ENCODE measurements around the gene CCDC92B.
"Not testable (repeated sequence)": the region's sequence is repeated elsewhere in the genome, so short reads cannot be mapped to it uniquely, and the experiment has no call there.

Gene CCDC92B

DNA sequence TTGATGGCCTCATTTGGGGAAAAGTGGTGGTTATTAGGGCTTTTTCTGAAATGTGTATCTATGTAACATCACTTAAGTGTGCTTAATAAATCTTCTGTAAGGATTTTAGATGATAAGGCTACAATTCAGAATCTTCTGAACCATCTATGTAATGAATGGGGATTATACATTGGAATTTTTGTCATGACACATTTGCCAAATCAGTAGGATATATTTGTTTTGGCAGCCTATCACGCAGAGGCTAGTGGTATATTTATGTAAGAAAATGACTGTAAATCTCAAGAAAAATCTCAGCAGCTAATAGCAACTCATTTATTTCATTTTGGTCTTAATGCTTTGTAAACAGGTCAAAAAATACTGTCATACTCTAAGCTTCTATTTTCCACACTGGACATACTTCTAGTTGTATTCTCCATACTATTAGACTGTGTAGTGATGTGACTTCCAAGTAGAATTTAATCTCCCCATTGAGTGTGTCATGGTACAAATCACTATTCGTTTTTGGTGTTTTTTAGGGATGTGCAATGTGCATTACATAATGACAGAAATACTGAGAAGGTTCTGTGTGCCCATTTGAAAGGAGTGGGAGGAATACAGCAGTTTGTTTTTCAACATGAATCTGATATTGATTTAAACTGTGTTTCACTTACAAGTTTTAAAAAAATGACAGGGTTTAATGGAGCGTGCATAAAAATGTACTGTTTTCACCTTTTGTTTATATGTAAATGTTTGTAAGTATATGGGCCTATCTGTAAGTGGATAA lies 67.1 kb downstream of the CCDC92B start:
- Mint-ChIP-seq H3K36me3 (ENCODE audit: insufficient read depth) (peaks cover 51% of the 10 kb centered on the region), H3K27ac (ENCODE audit: low read depth) (no peak overlapping the region), H3K4me1 (peaks cover 6% of the 10 kb centered on the region), H3K4me3 (no peak overlapping the region), H3K27me3 (no peaks in the 10 kb centered on the region), H3K9me3 (no peaks in the 10 kb centered on the region)
- DNase-seq (ENCODE audit: low spot score in 2 of 2) (no peak), ATAC-seq (replicated peaks; ENCODE audit: extremely low read depth, poor library complexity, severe bottlenecking) (no peak)

DNA sequence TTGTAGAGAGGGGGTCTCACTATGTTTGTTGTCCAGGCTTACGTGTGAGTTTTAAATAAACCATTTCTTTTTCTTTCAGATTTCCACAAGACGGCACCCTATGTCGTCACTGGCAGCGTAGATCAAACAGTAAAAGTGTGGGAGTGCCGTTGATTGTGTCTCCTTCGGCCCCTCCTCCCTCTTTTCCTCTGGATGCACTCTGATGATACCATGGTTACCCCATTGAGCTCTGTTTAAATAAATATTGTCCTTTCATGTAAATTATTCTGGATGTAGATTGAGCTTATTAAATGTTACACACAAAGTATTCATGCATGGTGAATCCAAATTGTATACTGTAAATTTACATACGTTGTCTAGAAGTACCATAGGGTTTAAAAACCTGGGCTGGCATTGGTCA lies 67.8 kb downstream of the CCDC92B start:
- Mint-ChIP-seq H3K27ac (ENCODE audit: low read depth) (no peak overlapping the region), H3K27me3 (no peaks in the 10 kb centered on the region), H3K9me3 (no peaks in the 10 kb centered on the region), H3K4me3 (no peak overlapping the region), H3K36me3 (ENCODE audit: insufficient read depth) (peaks cover 55% of the 10 kb centered on the region), H3K4me1 (peaks cover 5% of the 10 kb centered on the region)
- ATAC-seq (replicated peaks; ENCODE audit: extremely low read depth, poor library complexity, severe bottlenecking) (no peak), DNase-seq (ENCODE audit: low spot score in 2 of 2) (no peak)

DNA sequence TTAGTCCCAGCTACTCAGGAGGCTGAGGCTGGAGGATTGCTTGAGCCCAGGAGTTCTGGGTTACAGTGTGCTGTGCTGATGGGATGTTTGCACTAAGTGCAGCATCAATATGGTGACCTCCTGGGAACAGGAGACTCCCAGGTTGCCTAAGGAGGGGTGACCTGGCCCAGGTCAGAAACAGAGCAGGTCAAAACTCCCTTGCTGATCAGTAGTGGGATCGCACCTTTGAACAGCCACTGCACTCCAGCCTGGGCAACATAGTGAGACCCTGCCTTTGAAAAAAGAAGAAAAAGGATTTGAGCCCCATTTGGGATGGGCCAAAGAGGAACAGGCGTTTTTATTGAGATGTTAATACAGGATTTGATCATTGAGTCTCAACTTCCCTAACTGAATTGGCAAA lies 68.5 kb downstream of the CCDC92B start:
- Mint-ChIP-seq H3K27ac (ENCODE audit: low read depth) (no peak overlapping the region), H3K9me3 (no peaks in the 10 kb centered on the region), H3K27me3 (no peaks in the 10 kb centered on the region), H3K4me3 (no peak overlapping the region), H3K4me1 (peaks cover 5% of the 10 kb centered on the region), H3K36me3 (ENCODE audit: insufficient read depth) (peaks cover 57% of the 10 kb centered on the region)
- ATAC-seq (replicated peaks; ENCODE audit: extremely low read depth, poor library complexity, severe bottlenecking) (no peak), DNase-seq (ENCODE audit: low spot score in 2 of 2) (no peak)

DNA sequence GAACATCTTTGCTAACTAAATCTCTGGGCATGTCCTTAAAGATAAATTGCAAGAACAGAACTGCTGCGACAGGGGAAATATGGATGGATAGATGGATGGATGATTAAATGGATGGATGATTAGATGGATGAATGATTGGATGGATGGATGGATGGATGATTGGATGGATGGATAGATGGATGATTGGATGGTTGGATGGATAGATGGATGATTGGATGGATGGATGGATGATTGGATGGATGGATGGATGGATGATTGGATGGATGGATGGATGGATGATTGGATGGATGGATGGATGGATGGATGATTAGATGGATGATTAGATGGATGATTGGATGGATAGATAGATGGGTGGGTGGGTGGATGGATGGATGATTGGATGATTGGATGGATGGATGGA lies 70.2 kb downstream of the CCDC92B start:
- H3K9me3 Mint-ChIP-seq; DNase-seq (ENCODE audit: low spot score in 2 of 2); ATAC-seq (replicated peaks; ENCODE audit: extremely low read depth, poor library complexity, severe bottlenecking); H3K4me3 Mint-ChIP-seq; H3K27me3 Mint-ChIP-seq; H3K27ac Mint-ChIP-seq (ENCODE audit: low read depth): not testable (repeated sequence)
- Mint-ChIP-seq H3K4me1 (peaks cover 11% of the 10 kb centered on the region), H3K36me3 (ENCODE audit: insufficient read depth) (peaks cover 59% of the 10 kb centered on the region)

Measured in central memory CD8-positive, alpha-beta T cell (primary cell).